Measurements from ENCODE around the gene PRKN.

DNA sequence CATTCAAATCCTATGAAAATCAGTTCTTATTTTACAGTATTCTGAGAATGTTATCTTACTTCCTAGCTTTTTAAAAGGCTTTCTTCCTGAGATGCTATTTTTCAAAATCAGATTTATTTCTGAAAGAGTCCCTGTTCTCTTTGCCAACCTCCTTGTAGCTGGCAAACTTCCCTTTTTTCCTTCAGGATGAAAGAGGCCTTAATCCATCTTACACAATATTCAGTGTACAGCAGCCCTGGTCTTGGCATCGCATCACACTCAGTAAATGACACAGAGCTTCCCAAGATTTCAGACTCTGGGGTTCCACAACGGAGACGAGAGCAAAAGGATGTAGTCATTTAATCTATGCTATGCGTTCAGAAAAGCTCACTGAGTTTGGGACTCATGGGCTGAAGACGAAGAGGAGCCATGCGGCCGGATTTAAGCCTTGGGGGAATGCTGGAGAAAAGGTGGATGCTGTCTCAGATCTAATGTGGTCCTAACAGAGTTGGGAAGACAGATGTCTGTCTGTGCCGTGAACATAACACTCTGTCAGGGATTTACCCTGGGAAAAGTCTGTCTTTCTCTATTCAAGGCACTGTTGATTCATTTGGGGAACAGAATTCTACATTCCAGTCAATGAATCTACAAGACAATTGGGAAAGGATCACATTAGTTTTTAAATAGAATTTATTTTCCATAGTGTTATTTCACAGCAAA lies 837.3 kb downstream of the PRKN start:
- TF ChIP-seq POLR2AphosphoS5 (IDR thresholded peaks at IDR 0.05; ENCODE audit: low read depth) (no peak), EZH2 (IDR thresholded peaks at IDR 0.05; ENCODE audit: low read depth, unreplicated experiment) (no peak), ETS1 (IDR thresholded peaks at IDR 0.05) (no peak), CREB1 (CRISPR knock-in tag; IDR thresholded peaks at IDR 0.05; ENCODE audit: low read depth) (no peak), JUNB (IDR thresholded peaks at IDR 0.05; ENCODE audit: unreplicated experiment) (no peak), STAT1 (IDR thresholded peaks at IDR 0.05; ENCODE audit: unreplicated experiment) (no peak)
- TF ChIP-seq, protein P1, sequence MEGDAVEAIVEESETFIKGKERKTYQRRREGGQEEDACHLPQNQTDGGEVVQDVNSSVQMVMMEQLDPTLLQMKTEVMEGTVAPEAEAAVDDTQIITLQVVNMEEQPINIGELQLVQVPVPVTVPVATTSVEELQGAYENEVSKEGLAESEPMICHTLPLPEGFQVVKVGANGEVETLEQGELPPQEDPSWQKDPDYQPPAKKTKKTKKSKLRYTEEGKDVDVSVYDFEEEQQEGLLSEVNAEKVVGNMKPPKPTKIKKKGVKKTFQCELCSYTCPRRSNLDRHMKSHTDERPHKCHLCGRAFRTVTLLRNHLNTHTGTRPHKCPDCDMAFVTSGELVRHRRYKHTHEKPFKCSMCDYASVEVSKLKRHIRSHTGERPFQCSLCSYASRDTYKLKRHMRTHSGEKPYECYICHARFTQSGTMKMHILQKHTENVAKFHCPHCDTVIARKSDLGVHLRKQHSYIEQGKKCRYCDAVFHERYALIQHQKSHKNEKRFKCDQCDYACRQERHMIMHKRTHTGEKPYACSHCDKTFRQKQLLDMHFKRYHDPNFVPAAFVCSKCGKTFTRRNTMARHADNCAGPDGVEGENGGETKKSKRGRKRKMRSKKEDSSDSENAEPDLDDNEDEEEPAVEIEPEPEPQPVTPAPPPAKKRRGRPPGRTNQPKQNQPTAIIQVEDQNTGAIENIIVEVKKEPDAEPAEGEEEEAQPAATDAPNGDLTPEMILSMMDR (conservative IDR thresholded peaks at IDR 0.05; ENCODE audit: low read depth in 2 of 2), result no peak
- TF ChIP-seq, protein P2, sequence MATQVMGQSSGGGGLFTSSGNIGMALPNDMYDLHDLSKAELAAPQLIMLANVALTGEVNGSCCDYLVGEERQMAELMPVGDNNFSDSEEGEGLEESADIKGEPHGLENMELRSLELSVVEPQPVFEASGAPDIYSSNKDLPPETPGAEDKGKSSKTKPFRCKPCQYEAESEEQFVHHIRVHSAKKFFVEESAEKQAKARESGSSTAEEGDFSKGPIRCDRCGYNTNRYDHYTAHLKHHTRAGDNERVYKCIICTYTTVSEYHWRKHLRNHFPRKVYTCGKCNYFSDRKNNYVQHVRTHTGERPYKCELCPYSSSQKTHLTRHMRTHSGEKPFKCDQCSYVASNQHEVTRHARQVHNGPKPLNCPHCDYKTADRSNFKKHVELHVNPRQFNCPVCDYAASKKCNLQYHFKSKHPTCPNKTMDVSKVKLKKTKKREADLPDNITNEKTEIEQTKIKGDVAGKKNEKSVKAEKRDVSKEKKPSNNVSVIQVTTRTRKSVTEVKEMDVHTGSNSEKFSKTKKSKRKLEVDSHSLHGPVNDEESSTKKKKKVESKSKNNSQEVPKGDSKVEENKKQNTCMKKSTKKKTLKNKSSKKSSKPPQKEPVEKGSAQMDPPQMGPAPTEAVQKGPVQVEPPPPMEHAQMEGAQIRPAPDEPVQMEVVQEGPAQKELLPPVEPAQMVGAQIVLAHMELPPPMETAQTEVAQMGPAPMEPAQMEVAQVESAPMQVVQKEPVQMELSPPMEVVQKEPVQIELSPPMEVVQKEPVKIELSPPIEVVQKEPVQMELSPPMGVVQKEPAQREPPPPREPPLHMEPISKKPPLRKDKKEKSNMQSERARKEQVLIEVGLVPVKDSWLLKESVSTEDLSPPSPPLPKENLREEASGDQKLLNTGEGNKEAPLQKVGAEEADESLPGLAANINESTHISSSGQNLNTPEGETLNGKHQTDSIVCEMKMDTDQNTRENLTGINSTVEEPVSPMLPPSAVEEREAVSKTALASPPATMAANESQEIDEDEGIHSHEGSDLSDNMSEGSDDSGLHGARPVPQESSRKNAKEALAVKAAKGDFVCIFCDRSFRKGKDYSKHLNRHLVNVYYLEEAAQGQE (IDR thresholded peaks at IDR 0.05; ENCODE audit: unreplicated experiment), result no peak

All from GM23338 (cell line).